ENCODE data around the gene SYT2. TPM values are rescaled to one million over a fixed set of nuclear protein-coding genes. Genes with fewer than 3 reads are reported as not detected.

The SYT2 gene
- total RNA-seq, 1 donor from 2014 or later = not detected

GRCh38 chr1:202698276-202698675 lies 12.0 kb downstream of the SYT2 start:
- TF ChIP-seq CTCF (IDR thresholded peaks at IDR 0.05) = no peak
- ChIA-PET POLR2A (no interaction called here), CTCF (no interaction called here)
- H3K27ac Mint-ChIP-seq = no peak overlapping the region
- H3K4me3 Mint-ChIP-seq = no peak overlapping the region
- H3K4me1 Mint-ChIP-seq = no peaks in the 10 kb centered on the region
- peaks cover 3% of the 10 kb centered on the region for H3K9me3 Mint-ChIP-seq
- peaks cover 44% of the 10 kb centered on the region for H3K27me3 Mint-ChIP-seq
- no peaks in the 10 kb centered on the region for H3K36me3 Mint-ChIP-seq (ENCODE audit: low read depth)
- ATAC-seq (ENCODE audit: low read depth) = no peak
- intact Hi-C loops (cut with micrococcal nuclease) = no loop called here
- no peak for DNase-seq

DNA sequence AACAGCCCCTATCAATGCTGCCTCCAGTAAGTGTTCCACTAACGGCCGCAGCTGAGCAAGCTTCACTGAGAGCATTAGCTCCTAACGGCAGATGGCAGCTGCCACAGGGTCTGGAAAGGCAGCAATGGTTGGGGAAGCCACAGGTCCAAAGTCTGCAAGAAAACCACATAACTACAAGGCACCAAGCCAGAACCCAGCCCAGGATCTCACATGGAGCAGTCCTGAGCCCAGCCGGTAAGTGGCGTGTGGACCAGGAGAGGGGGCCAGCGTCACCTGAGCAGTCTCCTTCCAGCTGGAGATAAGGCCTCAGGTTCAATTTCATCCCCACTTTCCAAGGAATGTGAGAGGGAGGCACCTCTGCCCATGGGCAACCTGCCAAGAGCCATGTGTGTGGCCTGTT lies 13.2 kb downstream of the SYT2 start:
- Mint-ChIP-seq H3K36me3 (ENCODE audit: low read depth) (no peaks in the 10 kb centered on the region), H3K27ac (no peak overlapping the region), H3K9me3 (peaks cover 4% of the 10 kb centered on the region), H3K27me3 (peaks cover 47% of the 10 kb centered on the region), H3K4me1 (no peaks in the 10 kb centered on the region), H3K4me3 (no peak overlapping the region)
- no peak for ATAC-seq (ENCODE audit: low read depth)
- no peak for DNase-seq
- CTCF ChIA-PET = no interaction called here
- intact Hi-C loops (cut with micrococcal nuclease) = no loop called here
- no peak for TF ChIP-seq CTCF (IDR thresholded peaks at IDR 0.05)
- POLR2A ChIA-PET = no interaction called here

- intact Hi-C loops (cut with micrococcal nuclease) = no loop called here
- Mint-ChIP-seq H3K4me3 (no peak overlapping the region), H3K4me1 (no peaks in the 10 kb centered on the region), H3K27ac (no peak overlapping the region), H3K9me3 (peaks cover 4% of the 10 kb centered on the region), H3K27me3 (peaks cover 55% of the 10 kb centered on the region), H3K36me3 (ENCODE audit: low read depth) (no peaks in the 10 kb centered on the region)
- ATAC-seq (ENCODE audit: low read depth) (no peak), DNase-seq (no peak)
- POLR2A ChIA-PET = no interaction called here
- CTCF ChIA-PET = no interaction called here
- TF ChIP-seq CTCF (IDR thresholded peaks at IDR 0.05) = no peak
Observed at GRCh38 chr1:202694314-202694713, 15.9 kb downstream of the SYT2 start.

DNA sequence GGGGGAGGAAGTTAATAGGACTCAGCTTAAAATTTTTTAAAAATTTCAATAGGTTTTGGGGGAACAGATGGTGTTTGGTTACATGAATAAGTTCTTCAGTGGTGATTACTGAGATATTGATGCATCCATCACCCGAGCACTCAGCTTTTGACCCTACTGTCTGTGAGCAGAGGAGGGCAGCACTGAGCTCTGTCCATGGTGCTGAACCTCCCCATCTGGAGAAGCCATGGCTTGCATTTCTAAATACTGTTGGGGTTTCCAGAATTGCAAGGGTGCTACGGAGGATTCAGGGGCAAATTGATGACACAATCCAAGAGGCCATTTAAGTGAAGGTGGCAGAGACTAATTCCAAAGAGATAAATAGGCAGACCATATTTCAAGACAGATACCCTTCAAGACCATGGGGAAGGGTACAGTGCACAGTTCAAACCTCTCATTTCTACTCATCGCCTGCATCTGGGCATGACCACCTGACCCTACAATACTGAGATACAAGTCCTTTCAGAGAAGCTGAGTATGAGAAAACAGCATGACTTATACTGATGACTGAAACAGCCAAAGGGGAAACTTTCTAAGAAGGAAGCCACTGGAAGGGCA lies 17.2 kb downstream of the SYT2 start:
- no peak for TF ChIP-seq CTCF (IDR thresholded peaks at IDR 0.05)
- peak; percentile 64 for ATAC-seq (ENCODE audit: low read depth)
- ChIA-PET CTCF (interaction anchor here (0.9 to 1.7 kb wide), 2 partner anchors 24 to 27 kb away, joined by 4 read pairs; no protein-coding TSS in a partner anchor), POLR2A (no interaction called here)
- H3K27ac Mint-ChIP-seq = no peak overlapping the region
- intact Hi-C loops (cut with micrococcal nuclease) = no loop called here
- DNase-seq = peak; percentile 33
- no peaks in the 10 kb centered on the region for H3K4me1 Mint-ChIP-seq
- H3K36me3 Mint-ChIP-seq (ENCODE audit: low read depth) = no peaks in the 10 kb centered on the region
- peaks cover 59% of the 10 kb centered on the region for H3K27me3 Mint-ChIP-seq
- H3K9me3 Mint-ChIP-seq = peaks cover 4% of the 10 kb centered on the region
- no peak overlapping the region for H3K4me3 Mint-ChIP-seq

DNA sequence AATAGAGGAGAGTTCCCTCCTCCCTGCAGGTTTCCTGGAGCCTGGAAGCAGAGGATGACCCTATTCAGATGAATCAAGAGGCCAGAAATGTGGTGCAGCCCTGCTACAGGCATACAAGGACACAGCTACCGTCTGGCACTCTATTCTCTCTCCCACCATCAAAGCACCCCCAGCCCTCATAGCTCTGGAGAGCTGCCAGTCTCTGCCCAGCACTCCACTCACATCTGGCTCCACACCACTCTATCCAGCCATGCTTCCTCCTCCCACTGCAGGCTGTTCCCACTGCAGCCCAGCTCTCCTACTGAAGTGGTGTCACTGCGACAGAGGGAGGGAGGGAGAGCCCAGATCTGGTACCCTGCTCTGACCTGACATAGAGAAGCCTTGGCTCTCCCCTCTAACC lies 18.4 kb downstream of the SYT2 start:
- no peak overlapping the region for H3K4me3 Mint-ChIP-seq
- no peaks in the 10 kb centered on the region for H3K4me1 Mint-ChIP-seq
- peaks cover 58% of the 10 kb centered on the region for H3K27me3 Mint-ChIP-seq
- TF ChIP-seq CTCF (IDR thresholded peaks at IDR 0.05) = no peak
- no peak for DNase-seq
- CTCF ChIA-PET = interaction anchor here (1.7 kb wide), 1 partner anchor 25 kb away, joined by 4 read pairs; no protein-coding TSS in a partner anchor
- POLR2A ChIA-PET = no interaction called here
- H3K27ac Mint-ChIP-seq = no peak overlapping the region
- no peaks in the 10 kb centered on the region for H3K36me3 Mint-ChIP-seq (ENCODE audit: low read depth)
- intact Hi-C loops (cut with micrococcal nuclease) = no loop called here
- H3K9me3 Mint-ChIP-seq = peaks cover 4% of the 10 kb centered on the region
- no peak for ATAC-seq (ENCODE audit: low read depth)

All from activated B cell treated with CpG ODN at 0.5 μM for 24 hours (primary cell).